ENCODE results near the gene STKLD1. TPM values are rescaled to one million over a fixed set of nuclear protein-coding genes. Genes with fewer than 3 reads are reported as not detected.

The STKLD1 gene
- total and polyA plus RNA-seq, 2 experiments from 2014 or later, result 2.2 to 5.1 TPM

GRCh38 chr9:133360400-133361393, 15.5 kb upstream of the STKLD1 start:
- no peak for TF ChIP-seq CTCF (IDR thresholded peaks at IDR 0.05; ENCODE audit: low read depth, low read length)
- H3K4me1 ChIP-seq (ENCODE audit: low read depth), result peaks cover 4% of the 10 kb centered on the region
- peak overlapping the region; percentile 30 for H3K27ac ChIP-seq
- H3K27me3 ChIP-seq, result no peaks in the 10 kb centered on the region
- H3K4me3 ChIP-seq, result no peak overlapping the region
- H3K36me3 ChIP-seq, result peaks cover 26% of the 10 kb centered on the region
- no peaks in the 10 kb centered on the region for H3K9me3 ChIP-seq (ENCODE audit: low read depth)
- DNase-seq (ENCODE audit: low read depth in 1 of 2, low spot score in 1 of 2), result no peak

GRCh38 chr9:133361507-133362092, 14.6 kb upstream of the STKLD1 start:
- Histone ChIP-seq H3K4me3 (no peak overlapping the region), H3K9me3 (ENCODE audit: low read depth) (no peaks in the 10 kb centered on the region), H3K4me1 (ENCODE audit: low read depth) (peaks cover 4% of the 10 kb centered on the region), H3K27ac (peak overlapping the region; percentile 7), H3K36me3 (peaks cover 33% of the 10 kb centered on the region), H3K27me3 (no peaks in the 10 kb centered on the region)
- no peak for TF ChIP-seq CTCF (IDR thresholded peaks at IDR 0.05; ENCODE audit: low read depth, low read length)
- no peak for DNase-seq (ENCODE audit: low read depth in 1 of 2, low spot score in 1 of 2)

- Histone ChIP-seq H3K27me3 (no peaks in the 10 kb centered on the region), H3K4me3 (no peak overlapping the region), H3K27ac (no peak overlapping the region), H3K36me3 (peaks cover 33% of the 10 kb centered on the region), H3K4me1 (ENCODE audit: low read depth) (no peaks in the 10 kb centered on the region), H3K9me3 (ENCODE audit: low read depth) (no peaks in the 10 kb centered on the region)
- peak in 1 of 2 donors; percentile 47 for DNase-seq (ENCODE audit: low read depth in 1 of 2, low spot score in 1 of 2)
- no peak for TF ChIP-seq CTCF (IDR thresholded peaks at IDR 0.05; ENCODE audit: low read depth, low read length)
Observed at GRCh38 chr9:133362359-133363044, 13.7 kb upstream of the STKLD1 start.

GRCh38 chr9:133366435-133366834, 9.7 kb upstream of the STKLD1 start:
- Histone ChIP-seq H3K4me3 (no peak overlapping the region), H3K4me1 (ENCODE audit: low read depth) (no peaks in the 10 kb centered on the region), H3K9me3 (ENCODE audit: low read depth) (no peaks in the 10 kb centered on the region), H3K36me3 (peaks cover 32% of the 10 kb centered on the region), H3K27ac (no peak overlapping the region), H3K27me3 (no peaks in the 10 kb centered on the region)
- no peak for TF ChIP-seq CTCF (IDR thresholded peaks at IDR 0.05; ENCODE audit: low read depth, low read length)
- no peak for DNase-seq (ENCODE audit: low read depth in 1 of 2, low spot score in 1 of 2)

GRCh38 chr9:133367221-133367620, 8.9 kb upstream of the STKLD1 start:
- Histone ChIP-seq H3K9me3 (ENCODE audit: low read depth) (no peaks in the 10 kb centered on the region), H3K27me3 (no peaks in the 10 kb centered on the region), H3K36me3 (peaks cover 24% of the 10 kb centered on the region), H3K4me1 (ENCODE audit: low read depth) (no peaks in the 10 kb centered on the region), H3K27ac (no peak overlapping the region), H3K4me3 (no peak overlapping the region)
- no peak for TF ChIP-seq CTCF (IDR thresholded peaks at IDR 0.05; ENCODE audit: low read depth, low read length)
- no peak for DNase-seq (ENCODE audit: low read depth in 1 of 2, low spot score in 1 of 2)
